Stimulated activated CD4-positive, alpha-beta T cell treated with anti-CD3 and anti-CD28 coated beads, TNF-alpha, amount 100 ng/mL, for 24 hours (primary cell): ENCODE measurements around the gene GBF1.
"Not testable (repeated sequence)": the region's sequence is repeated elsewhere in the genome, so short reads cannot be mapped to it uniquely, and the experiment has no call there.

ENCODE experiments used
- DNase-seq, 3 experiments: peaks; one replicate each; pipeline ENCODE4 v3.0.0-alpha.2; 2020; ENCODE audit warnings: low read depth in 3 of 3

Gene GBF1, protein sequence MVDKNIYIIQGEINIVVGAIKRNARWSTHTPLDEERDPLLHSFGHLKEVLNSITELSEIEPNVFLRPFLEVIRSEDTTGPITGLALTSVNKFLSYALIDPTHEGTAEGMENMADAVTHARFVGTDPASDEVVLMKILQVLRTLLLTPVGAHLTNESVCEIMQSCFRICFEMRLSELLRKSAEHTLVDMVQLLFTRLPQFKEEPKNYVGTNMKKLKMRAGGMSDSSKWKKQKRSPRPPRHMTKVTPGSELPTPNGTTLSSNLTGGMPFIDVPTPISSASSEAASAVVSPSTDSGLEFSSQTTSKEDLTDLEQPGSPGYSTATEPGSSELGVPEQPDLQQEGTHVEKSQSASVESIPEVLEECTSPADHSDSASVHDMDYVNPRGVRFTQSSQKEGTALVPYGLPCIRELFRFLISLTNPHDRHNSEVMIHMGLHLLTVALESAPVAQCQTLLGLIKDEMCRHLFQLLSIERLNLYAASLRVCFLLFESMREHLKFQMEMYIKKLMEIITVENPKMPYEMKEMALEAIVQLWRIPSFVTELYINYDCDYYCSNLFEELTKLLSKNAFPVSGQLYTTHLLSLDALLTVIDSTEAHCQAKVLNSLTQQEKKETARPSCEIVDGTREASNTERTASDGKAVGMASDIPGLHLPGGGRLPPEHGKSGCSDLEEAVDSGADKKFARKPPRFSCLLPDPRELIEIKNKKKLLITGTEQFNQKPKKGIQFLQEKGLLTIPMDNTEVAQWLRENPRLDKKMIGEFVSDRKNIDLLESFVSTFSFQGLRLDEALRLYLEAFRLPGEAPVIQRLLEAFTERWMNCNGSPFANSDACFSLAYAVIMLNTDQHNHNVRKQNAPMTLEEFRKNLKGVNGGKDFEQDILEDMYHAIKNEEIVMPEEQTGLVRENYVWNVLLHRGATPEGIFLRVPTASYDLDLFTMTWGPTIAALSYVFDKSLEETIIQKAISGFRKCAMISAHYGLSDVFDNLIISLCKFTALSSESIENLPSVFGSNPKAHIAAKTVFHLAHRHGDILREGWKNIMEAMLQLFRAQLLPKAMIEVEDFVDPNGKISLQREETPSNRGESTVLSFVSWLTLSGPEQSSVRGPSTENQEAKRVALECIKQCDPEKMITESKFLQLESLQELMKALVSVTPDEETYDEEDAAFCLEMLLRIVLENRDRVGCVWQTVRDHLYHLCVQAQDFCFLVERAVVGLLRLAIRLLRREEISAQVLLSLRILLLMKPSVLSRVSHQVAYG (N-terminal part only)

GRCh38 chr10:102245082-102245931, at the start of gene GBF1:
Gene GBF1 (plus strand): TSS chr10:102245532. CDS start chr10:102258939, 13,407 bp downstream.
- DNase-seq = peak; percentile 72 to 85 (median 82)

DNA sequence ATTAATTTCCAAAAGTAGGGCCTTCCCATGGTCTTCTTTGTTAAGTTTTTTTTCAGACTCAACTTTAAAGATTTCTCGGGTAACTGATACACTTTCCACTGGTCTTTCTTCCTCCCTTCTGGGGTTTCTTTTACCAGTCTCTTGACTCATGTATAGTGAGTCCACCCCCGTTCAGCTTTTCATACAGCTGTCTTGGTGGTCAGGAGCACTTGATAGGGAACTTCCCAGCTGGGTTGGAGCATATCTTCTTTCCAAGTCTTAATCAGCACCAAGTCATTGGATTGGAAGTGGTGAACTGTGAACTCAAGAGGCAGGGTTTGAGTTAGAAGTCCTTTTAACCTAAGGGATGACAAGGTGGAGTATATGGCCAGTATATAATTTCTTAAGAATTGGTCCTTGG, 48.4 kb upstream of the GBF1 start:
- no peak for DNase-seq

DNA sequence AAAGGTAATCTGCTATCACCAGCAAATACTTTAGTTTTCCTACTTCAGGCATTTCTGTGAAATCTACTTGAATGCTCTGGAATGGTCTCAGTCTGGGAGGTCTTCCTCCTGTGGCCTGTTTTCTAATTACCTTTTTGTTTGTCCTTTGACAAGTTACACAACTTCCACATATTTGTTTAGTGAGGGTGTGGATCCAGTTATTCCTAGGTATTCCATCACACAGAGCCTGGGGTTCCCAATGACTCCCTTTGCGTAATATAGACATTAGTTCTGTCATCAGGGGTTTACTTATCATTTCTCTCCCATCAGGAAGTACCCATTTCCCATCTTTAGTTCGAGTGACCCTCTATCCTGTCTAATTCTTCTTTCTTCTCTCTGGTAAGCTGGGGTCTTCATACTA, 47.3 kb upstream of the GBF1 start:
- DNase-seq = no peak

DNA sequence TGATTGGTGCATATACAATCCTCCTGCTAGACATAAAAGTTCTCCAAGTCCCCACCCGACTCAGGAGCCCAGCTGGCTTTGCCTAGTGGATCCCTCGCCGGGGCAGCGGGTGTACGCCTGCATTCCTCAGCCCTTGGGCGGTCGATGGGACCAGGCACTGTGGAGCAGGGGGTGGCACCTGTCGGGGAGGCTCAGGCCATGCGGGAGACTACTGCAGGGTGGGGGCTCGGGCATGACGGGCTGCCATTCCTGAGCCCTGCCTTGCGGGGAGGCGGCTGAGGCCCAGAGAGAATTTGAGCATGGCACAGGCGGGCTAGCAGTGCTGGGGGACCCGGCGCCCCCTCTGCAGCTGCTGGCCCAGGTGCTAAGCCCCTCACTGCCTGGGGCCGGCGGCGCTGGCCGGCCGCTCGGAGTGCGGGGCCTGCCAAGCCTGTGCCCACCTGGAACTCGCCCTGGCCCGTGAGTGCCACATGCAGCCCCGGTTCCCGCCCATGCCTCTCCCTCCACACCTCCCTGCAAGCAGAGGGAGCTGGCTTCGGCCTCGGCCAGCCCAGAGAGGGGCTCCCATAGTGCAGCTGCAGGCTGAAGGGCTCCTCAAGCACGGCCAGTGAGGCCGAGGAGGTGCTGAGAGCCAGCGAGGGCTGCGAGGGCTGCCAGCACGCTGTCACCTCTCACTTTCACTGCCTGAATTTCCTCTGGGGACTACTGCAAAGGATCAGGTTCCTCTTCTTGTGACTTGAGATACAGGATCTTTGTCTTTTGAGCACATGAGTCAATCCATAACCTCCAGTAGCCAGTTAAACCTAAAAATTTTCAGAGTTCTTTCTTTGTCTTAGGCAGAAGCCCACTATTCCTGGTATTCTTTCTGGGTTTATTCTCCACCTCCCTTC, 44.3 kb upstream of the GBF1 start:
- no peak for DNase-seq

- DNase-seq = no peak
These were observed 42.9 kb upstream of the GBF1 start for GRCh38 chr10:102202386-102202785.

DNA sequence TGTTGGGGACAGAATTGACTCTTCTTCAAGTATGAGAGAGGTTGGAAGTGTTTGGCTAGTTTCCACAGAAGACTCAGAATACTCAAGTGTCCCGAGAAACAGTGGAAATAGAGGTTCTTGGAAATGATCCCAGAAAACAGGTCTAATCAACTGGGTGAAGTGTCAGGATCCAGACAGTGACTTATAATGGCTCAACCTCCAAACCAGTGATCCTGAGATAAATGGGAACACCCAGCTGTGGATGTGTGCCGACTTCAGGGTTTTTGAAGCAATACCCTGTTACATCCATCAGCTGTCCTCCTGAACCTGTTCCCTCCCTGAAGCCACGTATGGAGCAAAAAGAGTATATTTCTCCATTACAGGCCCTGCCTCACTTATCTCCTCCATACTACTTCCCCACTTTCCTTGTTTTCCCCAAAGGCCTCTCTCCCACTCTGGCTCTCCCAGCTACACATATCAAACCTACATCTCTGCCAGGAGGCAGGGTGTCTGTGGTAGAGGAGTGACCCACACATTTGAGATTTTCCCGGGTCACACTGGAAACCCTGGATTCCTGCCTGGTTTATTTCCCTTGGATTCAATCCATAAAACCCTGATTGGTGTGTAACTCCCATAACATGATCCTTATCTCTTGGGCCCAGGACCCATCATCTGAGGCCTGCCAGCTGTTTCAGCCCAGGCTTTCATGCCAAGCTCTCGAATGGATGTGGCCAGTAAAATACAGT, 36.9 kb upstream of the GBF1 start:
- no peak for DNase-seq

- DNase-seq = no peak
These were observed 33.6 kb upstream of the GBF1 start for GRCh38 chr10:102211615-102212299.

GRCh38 chr10:102213599-102213998, 31.7 kb upstream of the GBF1 start:
- DNase-seq = not testable (repeated sequence)

- no peak for DNase-seq
These were observed 26.0 kb upstream of the GBF1 start for GRCh38 chr10:102219370-102219769.

DNA sequence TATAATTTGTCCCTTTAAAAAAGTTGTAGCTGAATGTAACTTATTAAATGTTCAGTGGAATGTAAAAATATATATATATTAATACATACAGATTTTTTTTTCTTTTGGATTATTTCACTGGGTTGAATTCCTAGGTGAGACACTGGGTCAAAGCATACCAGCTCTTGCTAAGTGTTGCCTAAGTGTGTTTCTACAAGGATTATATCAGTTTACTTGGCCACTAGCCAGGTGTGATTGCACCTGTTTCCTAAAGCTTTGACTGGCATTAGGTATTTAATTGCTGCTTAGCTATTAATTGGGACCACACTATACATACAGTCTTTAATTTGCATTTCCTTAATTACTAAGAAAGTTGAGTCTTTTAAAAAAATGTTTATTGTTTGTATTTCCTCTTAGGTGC, 24.7 kb upstream of the GBF1 start:
- DNase-seq = no peak

DNA sequence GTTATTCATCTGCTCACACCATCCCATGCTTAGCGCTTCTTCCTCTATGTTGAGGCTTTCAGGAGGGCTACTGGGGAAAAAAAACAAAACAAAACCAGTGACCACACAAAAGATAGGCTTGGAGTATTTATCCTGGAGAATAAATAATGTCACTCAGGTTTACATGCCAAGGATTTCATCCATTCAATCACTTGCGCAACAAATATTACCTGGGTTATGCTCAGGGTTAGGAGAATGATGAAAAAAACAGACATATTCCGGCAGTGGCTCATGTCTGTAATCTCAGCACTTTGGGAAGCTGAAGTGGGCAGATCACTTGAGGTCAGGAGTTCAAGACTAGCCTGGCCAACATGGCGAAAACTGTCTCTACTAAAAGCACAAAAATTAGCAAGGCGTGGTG, 22.5 kb upstream of the GBF1 start:
- no peak for DNase-seq

- peak; percentile 62 to 84 (median 73) for DNase-seq
These were observed 19.4 kb upstream of the GBF1 start, which contains the start of gene ELOVL3 for GRCh38 chr10:102225646-102226541. Gene ELOVL3 (plus strand): TSS chr10:102226299. CDS start chr10:102226549, 250 bp downstream.

GRCh38 chr10:102226542-102226870, 18.8 kb upstream of the GBF1 start:
- no peak for DNase-seq

DNA sequence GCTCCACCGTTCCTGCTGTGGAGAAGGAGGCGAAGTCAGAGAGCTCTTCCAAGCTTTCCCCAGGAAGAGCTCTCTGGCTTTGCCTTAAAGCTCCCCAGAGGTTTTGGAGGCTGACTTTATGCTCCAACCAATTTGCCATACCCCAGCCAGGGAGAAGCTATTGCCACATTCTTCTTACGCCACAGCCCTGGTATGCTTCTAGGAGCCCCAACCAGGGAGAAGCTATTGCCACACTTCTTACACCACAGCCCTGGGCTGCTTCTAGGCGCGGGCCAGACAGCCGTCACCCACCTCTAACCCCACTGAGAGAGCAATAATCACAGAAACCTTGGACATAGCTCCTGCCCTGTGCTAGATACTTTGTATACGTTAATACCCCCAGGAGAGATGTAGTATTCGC, 18.3 kb upstream of the GBF1 start:
- no peak for DNase-seq

DNA sequence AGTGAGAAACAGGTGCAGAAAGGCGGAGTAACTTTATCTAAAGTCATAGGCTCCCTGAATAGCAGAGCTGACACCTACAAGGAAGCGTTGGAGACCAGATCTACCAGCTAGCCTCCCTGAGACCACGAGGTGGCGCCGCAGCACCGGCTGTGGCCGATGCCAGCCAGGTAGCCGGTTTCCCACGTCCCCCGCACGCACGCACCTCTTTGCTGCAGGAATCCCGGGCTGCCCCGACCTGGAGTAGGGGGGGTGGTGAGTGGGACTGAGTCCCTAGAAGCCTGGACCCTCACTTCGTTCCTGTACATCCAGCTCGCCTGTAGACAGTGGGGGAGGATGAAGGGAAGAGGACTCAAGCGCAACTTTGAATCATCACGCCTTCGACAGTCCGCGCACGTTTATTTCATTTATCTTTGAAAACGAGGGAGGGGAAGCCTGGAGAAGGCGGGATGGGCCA, 15.5 kb upstream of the GBF1 start:
- peak; percentile 75 to 86 (median 76) for DNase-seq

DNA sequence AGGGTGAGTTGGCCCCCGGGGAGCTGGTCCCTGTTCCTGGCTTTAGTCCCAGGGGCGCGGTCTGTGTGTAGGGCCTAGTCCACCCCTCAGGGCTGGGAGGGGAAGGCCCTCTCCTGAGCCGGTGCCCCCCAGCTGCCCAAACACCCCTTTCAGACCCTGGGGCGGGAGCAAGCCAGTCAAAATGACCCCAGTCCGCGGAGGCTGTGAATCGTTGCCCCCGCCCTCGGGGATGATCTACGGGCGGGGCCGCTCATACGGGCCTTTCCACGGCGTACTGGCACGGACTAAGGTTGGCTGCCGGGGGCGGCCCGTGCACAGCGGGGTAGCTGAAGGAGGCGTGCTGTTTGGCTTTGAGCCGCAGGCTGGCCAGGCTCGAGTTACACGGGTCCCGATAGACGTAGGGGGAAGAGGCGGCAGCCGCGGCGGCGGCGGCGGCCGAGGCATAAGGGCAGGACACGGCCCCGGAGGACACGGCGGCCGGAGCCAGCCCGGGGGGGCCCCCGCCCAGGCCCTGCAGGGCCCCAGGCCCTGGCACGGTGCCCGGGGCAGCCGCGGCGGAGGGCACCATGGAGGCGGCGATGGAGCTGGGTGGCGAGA, 15.0 kb upstream of the GBF1 start:
- peak in 1 of 3 experiments; percentile 44 for DNase-seq

DNA sequence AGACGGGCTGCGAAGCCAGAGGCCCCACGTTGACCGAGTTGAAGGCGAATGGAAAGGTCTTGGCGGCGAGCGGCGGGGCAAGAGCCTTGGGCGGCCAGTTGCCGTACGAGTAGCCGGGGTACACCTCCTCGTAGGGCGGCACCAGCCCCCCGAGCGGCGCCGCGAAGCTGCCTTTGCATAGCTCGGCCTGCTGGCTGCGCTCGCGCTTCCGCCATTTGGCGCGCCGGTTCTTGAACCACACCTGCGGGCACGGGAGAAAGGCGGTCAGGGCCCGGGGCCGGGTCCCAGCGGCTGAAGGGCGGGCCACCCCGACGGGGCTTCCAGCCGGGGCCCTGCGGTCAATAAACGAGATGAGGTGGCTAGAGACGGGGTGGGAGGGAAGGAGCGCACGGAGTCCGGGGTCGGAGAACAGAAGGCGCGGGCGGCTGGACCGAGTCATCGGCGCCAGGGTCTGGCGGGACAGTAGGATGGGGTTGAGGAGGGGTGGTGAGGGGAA, 14.4 kb upstream of the GBF1 start:
- peak in 1 of 3 experiments; percentile 50 for DNase-seq
